Astrocyte (in vitro differentiated cells and primary cell): Measurements from ENCODE around the gene DOCK11.

ENCODE experiments used
- EZH2 ChIP-seq: IDR thresholded peaks from 2 replicates; pipeline ENCODE4 v1.6.1; 2012; ENCODE audit warnings: mild to moderate bottlenecking, low read length, inconsistent platforms; ENCODE audit not compliant: insufficient read depth
- TF ChIP-seq, protein P1 (sequence below): IDR thresholded peaks from 2 replicates; pipeline ENCODE4 v1.5.1; 2011; ENCODE audit warnings: low read depth, mild to moderate bottlenecking, inconsistent platforms, low read length, moderate library complexity; ENCODE audit not compliant: insufficient read depth

DNA sequence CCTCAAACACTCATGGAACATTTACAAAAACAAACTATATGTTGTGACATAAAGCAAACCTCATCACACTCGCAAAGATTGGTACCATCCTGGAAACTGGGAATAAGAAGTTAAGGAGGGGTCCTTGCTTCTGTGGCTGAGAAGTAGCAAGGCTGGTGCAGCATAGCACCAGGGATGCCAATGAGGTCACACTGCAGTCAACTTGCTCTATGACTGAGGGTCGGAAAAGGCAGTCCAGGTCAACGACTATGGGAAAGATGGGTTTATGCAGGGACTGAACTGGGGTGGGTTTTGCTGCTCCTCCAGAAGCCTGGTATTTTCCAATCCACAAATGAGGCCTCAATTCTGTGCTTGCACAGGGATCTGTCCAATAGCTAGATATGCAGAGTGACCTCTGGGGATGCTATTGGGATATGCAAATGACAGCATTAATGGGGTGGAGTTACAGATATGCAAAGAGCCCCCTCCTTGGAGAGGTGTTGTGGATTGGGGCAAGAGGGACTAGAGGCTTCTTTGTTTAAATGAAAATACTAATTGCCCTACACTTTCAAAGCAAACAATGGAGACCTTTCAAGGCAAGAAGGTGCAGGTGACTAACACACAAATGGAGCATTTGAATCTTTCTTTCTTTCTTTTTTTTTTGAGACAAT is 224.6 kb downstream of the DOCK11 start:
- TF ChIP-seq, protein P1, sequence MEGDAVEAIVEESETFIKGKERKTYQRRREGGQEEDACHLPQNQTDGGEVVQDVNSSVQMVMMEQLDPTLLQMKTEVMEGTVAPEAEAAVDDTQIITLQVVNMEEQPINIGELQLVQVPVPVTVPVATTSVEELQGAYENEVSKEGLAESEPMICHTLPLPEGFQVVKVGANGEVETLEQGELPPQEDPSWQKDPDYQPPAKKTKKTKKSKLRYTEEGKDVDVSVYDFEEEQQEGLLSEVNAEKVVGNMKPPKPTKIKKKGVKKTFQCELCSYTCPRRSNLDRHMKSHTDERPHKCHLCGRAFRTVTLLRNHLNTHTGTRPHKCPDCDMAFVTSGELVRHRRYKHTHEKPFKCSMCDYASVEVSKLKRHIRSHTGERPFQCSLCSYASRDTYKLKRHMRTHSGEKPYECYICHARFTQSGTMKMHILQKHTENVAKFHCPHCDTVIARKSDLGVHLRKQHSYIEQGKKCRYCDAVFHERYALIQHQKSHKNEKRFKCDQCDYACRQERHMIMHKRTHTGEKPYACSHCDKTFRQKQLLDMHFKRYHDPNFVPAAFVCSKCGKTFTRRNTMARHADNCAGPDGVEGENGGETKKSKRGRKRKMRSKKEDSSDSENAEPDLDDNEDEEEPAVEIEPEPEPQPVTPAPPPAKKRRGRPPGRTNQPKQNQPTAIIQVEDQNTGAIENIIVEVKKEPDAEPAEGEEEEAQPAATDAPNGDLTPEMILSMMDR, result no peak
- no peak for TF ChIP-seq EZH2
